Measurements from ENCODE around the gene KRT25. TPM values are rescaled to one million over a fixed set of nuclear protein-coding genes. Genes with fewer than 3 reads are reported as not detected.

Gene KRT25
- polyA plus RNA-seq, 1 donor from 2014 or later = 0.19 TPM

DNA sequence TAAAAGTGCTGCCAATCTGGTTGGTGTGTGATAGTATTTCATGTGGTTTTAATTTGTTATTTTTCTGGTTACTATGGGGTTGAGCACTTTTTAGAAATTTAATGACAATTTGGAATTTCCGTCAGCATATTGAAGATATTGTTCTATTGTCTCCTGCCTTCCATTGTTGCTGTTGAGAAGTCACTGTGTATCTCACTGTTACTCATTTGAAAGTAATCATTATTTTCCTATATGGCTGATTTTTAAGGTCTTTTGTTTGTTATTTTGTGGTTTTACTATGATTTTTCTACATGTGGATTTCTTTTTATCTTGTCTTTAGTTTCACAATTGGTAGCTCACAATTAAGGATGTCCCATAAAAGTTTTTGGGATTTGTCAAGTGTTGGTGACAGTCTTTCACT is 8.6 kb upstream of the KRT25 start:
- Histone ChIP-seq H3K9me3 (ENCODE audit: low read length) (peaks cover 7% of the 10 kb centered on the region), H3F3A (ENCODE audit: insufficient read depth, low read length, poor library complexity, severe bottlenecking) (no peaks in the 10 kb centered on the region), H3K4me3 (ENCODE audit: low read length) (no peak overlapping the region), H3K9me2 (ENCODE audit: insufficient read depth, low read length) (no peaks in the 10 kb centered on the region), H2AFZ (ENCODE audit: low read depth, low read length) (no peak overlapping the region), H3K9ac (ENCODE audit: low read length) (no peak overlapping the region), H3K4me2 (ENCODE audit: low read length) (no peak overlapping the region), H3K27ac (ENCODE audit: low read length) (no peak overlapping the region), H3K27me3 (ENCODE audit: insufficient read depth, low read depth, low read length) (no peaks in the 10 kb centered on the region), H3K79me2 (replicated peaks; ENCODE audit: insufficient read depth, low read length) (no peaks in the 10 kb centered on the region), H4K20me1 (ENCODE audit: insufficient read depth) (no peaks in the 10 kb centered on the region), H3K36me3 (ENCODE audit: insufficient read depth, low read length) (no peaks in the 10 kb centered on the region)
- no peak for TF ChIP-seq POLR2AphosphoS5 (IDR thresholded peaks at IDR 0.05)

DNA sequence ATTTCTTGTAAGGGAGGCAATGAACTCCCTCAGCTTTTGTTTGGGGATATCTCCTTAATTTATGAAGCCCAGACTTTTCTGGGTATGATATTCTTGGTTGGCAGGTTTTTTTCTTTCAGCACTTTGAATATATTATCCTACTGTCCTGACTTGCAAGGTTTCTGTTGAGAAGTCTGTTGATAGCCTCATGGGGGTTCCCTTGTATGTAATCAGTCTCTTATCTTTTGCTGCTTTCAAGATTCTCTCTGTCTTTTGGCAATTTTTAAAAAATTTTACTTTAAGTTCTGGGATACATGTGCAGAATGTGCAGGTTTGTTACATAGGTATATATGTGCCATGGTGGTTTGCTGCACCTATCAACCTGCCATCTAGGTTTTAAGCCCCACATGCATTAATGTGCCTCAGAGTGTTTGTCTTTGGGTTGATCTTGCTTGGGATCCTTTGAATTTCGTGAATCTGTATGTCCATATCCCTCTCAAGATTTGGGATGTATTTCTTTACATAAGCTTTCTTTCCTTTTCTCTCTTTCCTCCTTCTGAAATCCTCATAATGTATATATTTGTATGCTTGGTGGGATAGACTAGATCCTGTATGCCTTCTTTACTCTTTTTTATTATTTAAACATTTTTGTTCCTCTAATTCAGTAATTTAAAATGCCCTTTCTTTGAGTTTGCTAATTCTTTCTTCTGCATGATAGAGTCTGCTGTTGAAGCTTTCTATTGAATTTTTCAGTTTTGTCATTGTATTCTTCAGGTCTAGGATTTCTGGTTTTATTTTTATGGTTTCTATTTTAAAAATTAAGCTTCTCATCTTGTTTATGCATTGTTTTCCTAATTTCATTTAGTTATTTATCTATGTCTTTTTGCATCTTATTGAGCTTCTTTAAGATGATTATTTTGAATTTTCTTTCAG is 5.2 kb upstream of the KRT25 start:
- H3K9me3 ChIP-seq (ENCODE audit: low read length) = peaks cover 7% of the 10 kb centered on the region
- H3K4me3 ChIP-seq (ENCODE audit: low read length) = no peak overlapping the region
- no peak overlapping the region for H3K27ac ChIP-seq (ENCODE audit: low read length)
- TF ChIP-seq MXI1 (conservative IDR thresholded peaks at IDR 0.05; ENCODE audit: poor library complexity, severe bottlenecking) = no peak
- TF ChIP-seq EZH2 (IDR thresholded peaks at IDR 0.05; ENCODE audit: borderline replicate concordance, insufficient read depth, low read length, poor library complexity, severe bottlenecking) = no peak
- no peak for TF ChIP-seq REST (IDR thresholded peaks at IDR 0.05; ENCODE audit: borderline replicate concordance)
- no peak for TF ChIP-seq TAF1 (IDR thresholded peaks at IDR 0.05; ENCODE audit: low read depth)
- TF ChIP-seq SMC3 (conservative IDR thresholded peaks at IDR 0.05; ENCODE audit: poor library complexity) = no peak
- TF ChIP-seq, protein P1, sequence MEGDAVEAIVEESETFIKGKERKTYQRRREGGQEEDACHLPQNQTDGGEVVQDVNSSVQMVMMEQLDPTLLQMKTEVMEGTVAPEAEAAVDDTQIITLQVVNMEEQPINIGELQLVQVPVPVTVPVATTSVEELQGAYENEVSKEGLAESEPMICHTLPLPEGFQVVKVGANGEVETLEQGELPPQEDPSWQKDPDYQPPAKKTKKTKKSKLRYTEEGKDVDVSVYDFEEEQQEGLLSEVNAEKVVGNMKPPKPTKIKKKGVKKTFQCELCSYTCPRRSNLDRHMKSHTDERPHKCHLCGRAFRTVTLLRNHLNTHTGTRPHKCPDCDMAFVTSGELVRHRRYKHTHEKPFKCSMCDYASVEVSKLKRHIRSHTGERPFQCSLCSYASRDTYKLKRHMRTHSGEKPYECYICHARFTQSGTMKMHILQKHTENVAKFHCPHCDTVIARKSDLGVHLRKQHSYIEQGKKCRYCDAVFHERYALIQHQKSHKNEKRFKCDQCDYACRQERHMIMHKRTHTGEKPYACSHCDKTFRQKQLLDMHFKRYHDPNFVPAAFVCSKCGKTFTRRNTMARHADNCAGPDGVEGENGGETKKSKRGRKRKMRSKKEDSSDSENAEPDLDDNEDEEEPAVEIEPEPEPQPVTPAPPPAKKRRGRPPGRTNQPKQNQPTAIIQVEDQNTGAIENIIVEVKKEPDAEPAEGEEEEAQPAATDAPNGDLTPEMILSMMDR (IDR thresholded peaks at IDR 0.05; ENCODE audit: poor library complexity, severe bottlenecking) = no peak
- TF ChIP-seq RAD21 (conservative IDR thresholded peaks at IDR 0.05) = no peak
- TF ChIP-seq EP300 (conservative IDR thresholded peaks at IDR 0.05; ENCODE audit: poor library complexity, severe bottlenecking) = no peak
- no peak for TF ChIP-seq POLR2AphosphoS5 (IDR thresholded peaks at IDR 0.05)
- H3F3A ChIP-seq (ENCODE audit: insufficient read depth, low read length, poor library complexity, severe bottlenecking) = no peaks in the 10 kb centered on the region
- H3K4me2 ChIP-seq (ENCODE audit: low read length) = no peak overlapping the region
- no peaks in the 10 kb centered on the region for H3K9me2 ChIP-seq (ENCODE audit: insufficient read depth, low read length)
- no peak overlapping the region for H3K9ac ChIP-seq (ENCODE audit: low read length)
- H3K36me3 ChIP-seq (ENCODE audit: insufficient read depth, low read length) = no peaks in the 10 kb centered on the region
- H4K20me1 ChIP-seq (ENCODE audit: insufficient read depth) = no peaks in the 10 kb centered on the region
- no peak overlapping the region for H2AFZ ChIP-seq (ENCODE audit: low read depth, low read length)
- H3K79me2 ChIP-seq (replicated peaks; ENCODE audit: insufficient read depth, low read length) = no peaks in the 10 kb centered on the region
- no peaks in the 10 kb centered on the region for H3K27me3 ChIP-seq (ENCODE audit: insufficient read depth, low read depth, low read length)
